Measurements from ENCODE around the gene KMT5B. TPM values are rescaled to one million over a fixed set of nuclear protein-coding genes. Genes with fewer than 3 reads are reported as not detected.

The KMT5B gene
- total RNA-seq, 1 experiment from 2014 or later: 35.1 TPM

DNA sequence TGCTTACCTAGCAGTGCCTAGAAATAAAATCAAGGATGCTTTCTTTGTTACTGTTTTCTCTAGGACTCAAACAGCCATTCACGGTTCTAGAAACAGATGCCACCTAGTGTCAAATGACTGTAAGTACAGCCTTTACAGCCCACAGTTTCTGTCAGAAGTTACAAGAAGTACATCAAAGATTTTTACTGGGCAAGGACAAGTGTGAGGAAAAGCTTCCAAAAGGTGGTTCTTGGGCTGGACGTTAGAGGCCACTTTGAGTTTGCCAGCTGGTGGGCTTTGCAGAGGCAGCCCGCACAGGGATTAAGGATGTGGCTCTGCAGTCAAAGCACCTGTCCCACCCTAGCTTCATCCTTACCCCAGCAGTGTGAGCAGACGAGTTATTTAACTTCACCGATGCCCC lies 6.9 kb downstream of the KMT5B start:
- ATAC-seq (peak; percentile 67), DNase-seq (ENCODE audit: low read depth, low spot score) (peak; percentile 53)
- peaks cover 97% of the 10 kb centered on the region for H3K79me2 ChIP-seq (ENCODE audit: insufficient read depth, low read length)
- TF ChIP-seq, protein P1, sequence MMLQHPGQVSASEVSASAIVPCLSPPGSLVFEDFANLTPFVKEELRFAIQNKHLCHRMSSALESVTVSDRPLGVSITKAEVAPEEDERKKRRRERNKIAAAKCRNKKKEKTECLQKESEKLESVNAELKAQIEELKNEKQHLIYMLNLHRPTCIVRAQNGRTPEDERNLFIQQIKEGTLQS (IDR thresholded peaks at IDR 0.05): no peak
- no peak for TF ChIP-seq TCF7L2 (IDR thresholded peaks at IDR 0.05; ENCODE audit: borderline replicate concordance, extremely low read depth, insufficient read depth, insufficient read length)
- TF ChIP-seq, protein P2, sequence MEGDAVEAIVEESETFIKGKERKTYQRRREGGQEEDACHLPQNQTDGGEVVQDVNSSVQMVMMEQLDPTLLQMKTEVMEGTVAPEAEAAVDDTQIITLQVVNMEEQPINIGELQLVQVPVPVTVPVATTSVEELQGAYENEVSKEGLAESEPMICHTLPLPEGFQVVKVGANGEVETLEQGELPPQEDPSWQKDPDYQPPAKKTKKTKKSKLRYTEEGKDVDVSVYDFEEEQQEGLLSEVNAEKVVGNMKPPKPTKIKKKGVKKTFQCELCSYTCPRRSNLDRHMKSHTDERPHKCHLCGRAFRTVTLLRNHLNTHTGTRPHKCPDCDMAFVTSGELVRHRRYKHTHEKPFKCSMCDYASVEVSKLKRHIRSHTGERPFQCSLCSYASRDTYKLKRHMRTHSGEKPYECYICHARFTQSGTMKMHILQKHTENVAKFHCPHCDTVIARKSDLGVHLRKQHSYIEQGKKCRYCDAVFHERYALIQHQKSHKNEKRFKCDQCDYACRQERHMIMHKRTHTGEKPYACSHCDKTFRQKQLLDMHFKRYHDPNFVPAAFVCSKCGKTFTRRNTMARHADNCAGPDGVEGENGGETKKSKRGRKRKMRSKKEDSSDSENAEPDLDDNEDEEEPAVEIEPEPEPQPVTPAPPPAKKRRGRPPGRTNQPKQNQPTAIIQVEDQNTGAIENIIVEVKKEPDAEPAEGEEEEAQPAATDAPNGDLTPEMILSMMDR (IDR thresholded peaks at IDR 0.05 in 2 of 3, conservative IDR thresholded peaks at IDR 0.05 in 1 of 3; ENCODE audit: borderline replicate concordance in 1 of 3, insufficient read depth in 1 of 3, low read depth in 2 of 3, low read length in 2 of 3): peak; percentile 75 to 82 (median 81)
- peak; percentile 9; the same call in 1 of the 2 replicates for TF ChIP-seq FOSL1 (IDR thresholded peaks at IDR 0.05; ENCODE audit: low read depth)
- peak; percentile 77 for TF ChIP-seq RAD21 (IDR thresholded peaks at IDR 0.05; ENCODE audit: low read depth)
- TF ChIP-seq POLR2AphosphoS5 (IDR thresholded peaks at IDR 0.05; ENCODE audit: low read depth, low read length): no peak
- H3K9ac ChIP-seq (ENCODE audit: low read length): no peak overlapping the region
- no peaks in the 10 kb centered on the region for H3K9me2 ChIP-seq (ENCODE audit: insufficient read depth)
- no peaks in the 10 kb centered on the region for H3K9me3 ChIP-seq (ENCODE audit: control insufficient read depth in 1 of 2, insufficient read depth in 1 of 2, low read depth in 1 of 2, low read length in 2 of 2)
- H3K27ac ChIP-seq (ENCODE audit: low read depth, low read length): no peak overlapping the region
- peaks cover 17% of the 10 kb centered on the region; the same call in 1 of the 2 replicates for H4K20me1 ChIP-seq (ENCODE audit: insufficient read depth)
- no peaks in the 10 kb centered on the region for H3K27me3 ChIP-seq (ENCODE audit: insufficient read depth, low read length)
- no peak overlapping the region for H3K4me3 ChIP-seq (replicated peaks in 1 of 2; ENCODE audit: low read depth in 1 of 2, low read length in 2 of 2)
- RAD21 ChIA-PET (ENCODE audit: low non-redundant PET in 1 of 2, low total read pairs in 2 of 2, uncharacterized antibody in 2 of 2, unreplicated experiment in 2 of 2): no interaction called here
- no TSS peak for BruUV-seq (replicated peaks)
- H2AFZ ChIP-seq (ENCODE audit: low read depth, low read length, poor library complexity, severe bottlenecking): no peak overlapping the region
- CTCF ChIA-PET: interaction anchor here (0.6 to 1.0 kb wide), 3 partner anchors 9 to 225 kb away, joined by 3 read pairs; partner anchors contain the start of gene ALDH3B1
- intact Hi-C loops (cut with micrococcal nuclease): loop anchor here (5.0 kb wide), 2 partner anchors 179 to 194 kb away; partner anchors contain the start of gene ALDH3B1
- POLR2A ChIA-PET: no interaction called here
- no peak overlapping the region for H3K4me2 ChIP-seq (ENCODE audit: low read length)
- H3K4me1 ChIP-seq (ENCODE audit: control insufficient read depth in 1 of 2, insufficient read depth in 2 of 2, low read length in 2 of 2): peaks cover 0 to 7% of the 10 kb centered on the region in 2 experiments; a peak in 2 of 4 replicates
- no peaks in the 10 kb centered on the region for H3K36me3 ChIP-seq (ENCODE audit: control insufficient read depth in 1 of 2, insufficient read depth in 2 of 2, low read length in 2 of 2)

DNA sequence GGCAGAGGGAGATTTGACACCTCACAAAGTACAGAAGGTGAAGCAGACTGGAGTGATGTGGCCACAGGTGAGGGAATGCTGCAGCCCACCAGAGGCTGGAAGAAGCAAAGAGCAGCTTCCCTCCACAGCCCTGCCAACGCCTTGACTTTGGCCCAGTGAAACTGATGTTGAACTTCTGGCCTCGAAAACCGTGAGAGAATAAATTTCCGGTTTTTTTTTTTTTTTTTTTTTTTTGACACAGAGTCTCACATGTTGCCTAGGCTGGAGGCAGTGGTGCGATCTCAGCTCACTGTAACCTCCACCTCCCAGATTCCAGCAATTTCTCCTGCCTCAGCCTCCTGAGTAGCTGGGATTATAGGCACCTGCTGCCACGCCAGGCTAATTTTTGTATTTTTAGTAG lies 8.7 kb downstream of the KMT5B start:
- H3K36me3 ChIP-seq (ENCODE audit: control insufficient read depth in 1 of 2, insufficient read depth in 2 of 2, low read length in 2 of 2): no peaks in the 10 kb centered on the region
- ChIA-PET POLR2A (no interaction called here), CTCF (no interaction called here), RAD21 (ENCODE audit: low non-redundant PET in 1 of 2, low total read pairs in 2 of 2, uncharacterized antibody in 2 of 2, unreplicated experiment in 2 of 2) (no interaction called here)
- no TSS peak for BruUV-seq (replicated peaks)
- H3K4me3 ChIP-seq (replicated peaks in 1 of 2; ENCODE audit: low read depth in 1 of 2, low read length in 2 of 2): no peak overlapping the region
- H3K9me2 ChIP-seq (ENCODE audit: insufficient read depth): no peaks in the 10 kb centered on the region
- intact Hi-C loops (cut with micrococcal nuclease): no loop called here
- H3K27ac ChIP-seq (ENCODE audit: low read depth, low read length): no peak overlapping the region
- no peak overlapping the region for H3K9ac ChIP-seq (ENCODE audit: low read length)
- DNase-seq (ENCODE audit: low read depth, low spot score) (no peak), ATAC-seq (no peak)
- peaks cover 17% of the 10 kb centered on the region; the same call in 1 of the 2 replicates for H4K20me1 ChIP-seq (ENCODE audit: insufficient read depth)
- H3K4me2 ChIP-seq (ENCODE audit: low read length): no peak overlapping the region
- no peaks in the 10 kb centered on the region for H3K9me3 ChIP-seq (ENCODE audit: control insufficient read depth in 1 of 2, insufficient read depth in 1 of 2, low read depth in 1 of 2, low read length in 2 of 2)
- H2AFZ ChIP-seq (ENCODE audit: low read depth, low read length, poor library complexity, severe bottlenecking): no peak overlapping the region
- H3K4me1 ChIP-seq (ENCODE audit: control insufficient read depth in 1 of 2, insufficient read depth in 2 of 2, low read length in 2 of 2): peaks cover 0 to 5% of the 10 kb centered on the region in 2 experiments; a peak in 2 of 4 replicates
- peaks cover 98% of the 10 kb centered on the region for H3K79me2 ChIP-seq (ENCODE audit: insufficient read depth, low read length)
- H3K27me3 ChIP-seq (ENCODE audit: insufficient read depth, low read length): no peaks in the 10 kb centered on the region
- no peak for TF ChIP-seq FOSL1 (IDR thresholded peaks at IDR 0.05; ENCODE audit: low read depth)
- TF ChIP-seq EZH2phosphoT487 (IDR thresholded peaks at IDR 0.05; ENCODE audit: borderline replicate concordance): no peak
- TF ChIP-seq CBX3 (IDR thresholded peaks at IDR 0.05; ENCODE audit: low read depth): no peak
- TF ChIP-seq, protein P1 (IDR thresholded peaks at IDR 0.05): no peak
- TF ChIP-seq EGR1 (IDR thresholded peaks at IDR 0.05; ENCODE audit: low read depth): no peak
- TF ChIP-seq ELF1 (IDR thresholded peaks at IDR 0.05; ENCODE audit: borderline replicate concordance, low read depth): no peak
- no peak for TF ChIP-seq JUND (IDR thresholded peaks at IDR 0.05)
- no peak for TF ChIP-seq POLR2AphosphoS5 (IDR thresholded peaks at IDR 0.05; ENCODE audit: low read depth, low read length)
- TF ChIP-seq YY1 (IDR thresholded peaks at IDR 0.05; ENCODE audit: extremely low read depth, insufficient replicate concordance, low read depth, low read length): no peak
- TF ChIP-seq SRF (IDR thresholded peaks at IDR 0.05; ENCODE audit: low read depth): no peak
- no peak for TF ChIP-seq TCF7L2 (IDR thresholded peaks at IDR 0.05; ENCODE audit: borderline replicate concordance, extremely low read depth, insufficient read depth, insufficient read length)
- TF ChIP-seq, protein P3, sequence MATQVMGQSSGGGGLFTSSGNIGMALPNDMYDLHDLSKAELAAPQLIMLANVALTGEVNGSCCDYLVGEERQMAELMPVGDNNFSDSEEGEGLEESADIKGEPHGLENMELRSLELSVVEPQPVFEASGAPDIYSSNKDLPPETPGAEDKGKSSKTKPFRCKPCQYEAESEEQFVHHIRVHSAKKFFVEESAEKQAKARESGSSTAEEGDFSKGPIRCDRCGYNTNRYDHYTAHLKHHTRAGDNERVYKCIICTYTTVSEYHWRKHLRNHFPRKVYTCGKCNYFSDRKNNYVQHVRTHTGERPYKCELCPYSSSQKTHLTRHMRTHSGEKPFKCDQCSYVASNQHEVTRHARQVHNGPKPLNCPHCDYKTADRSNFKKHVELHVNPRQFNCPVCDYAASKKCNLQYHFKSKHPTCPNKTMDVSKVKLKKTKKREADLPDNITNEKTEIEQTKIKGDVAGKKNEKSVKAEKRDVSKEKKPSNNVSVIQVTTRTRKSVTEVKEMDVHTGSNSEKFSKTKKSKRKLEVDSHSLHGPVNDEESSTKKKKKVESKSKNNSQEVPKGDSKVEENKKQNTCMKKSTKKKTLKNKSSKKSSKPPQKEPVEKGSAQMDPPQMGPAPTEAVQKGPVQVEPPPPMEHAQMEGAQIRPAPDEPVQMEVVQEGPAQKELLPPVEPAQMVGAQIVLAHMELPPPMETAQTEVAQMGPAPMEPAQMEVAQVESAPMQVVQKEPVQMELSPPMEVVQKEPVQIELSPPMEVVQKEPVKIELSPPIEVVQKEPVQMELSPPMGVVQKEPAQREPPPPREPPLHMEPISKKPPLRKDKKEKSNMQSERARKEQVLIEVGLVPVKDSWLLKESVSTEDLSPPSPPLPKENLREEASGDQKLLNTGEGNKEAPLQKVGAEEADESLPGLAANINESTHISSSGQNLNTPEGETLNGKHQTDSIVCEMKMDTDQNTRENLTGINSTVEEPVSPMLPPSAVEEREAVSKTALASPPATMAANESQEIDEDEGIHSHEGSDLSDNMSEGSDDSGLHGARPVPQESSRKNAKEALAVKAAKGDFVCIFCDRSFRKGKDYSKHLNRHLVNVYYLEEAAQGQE (IDR thresholded peaks at IDR 0.05; ENCODE audit: low read depth): no peak

Data from HCT116 (cell line).